Coronary artery (tissue), 2 donors: ENCODE measurements around the gene MAST4.
A peak's percentile ranks its signal among the peaks of the same experiment; 100 is the strongest.

Source experiments
- DNase-seq: peaks from one replicate; pipeline ENCODE4 v3.0.0-alpha.2; 2017; ENCODE audit warnings: low spot score
- H3K27ac ChIP-seq, 2 donors: fragments of 200-600 bp; sonication (generic); one replicate each; pipeline ENCODE4 v1.5.1; 2016 to 2019
- H3K4me3 ChIP-seq: fragments of 200-600 bp; sonication (generic); 2 replicates; pipeline ENCODE4 v1.5.1; 2016; ENCODE audit warnings: mild to moderate bottlenecking, moderate library complexity
- TF ChIP-seq, protein P1 (sequence below): fragments of 200-600 bp; sonication (generic); IDR thresholded peaks from one replicate; pipeline ENCODE4 v1.5.1; 2019; ENCODE audit warnings: antibody characterized with exemption

Gene MAST4

DNA sequence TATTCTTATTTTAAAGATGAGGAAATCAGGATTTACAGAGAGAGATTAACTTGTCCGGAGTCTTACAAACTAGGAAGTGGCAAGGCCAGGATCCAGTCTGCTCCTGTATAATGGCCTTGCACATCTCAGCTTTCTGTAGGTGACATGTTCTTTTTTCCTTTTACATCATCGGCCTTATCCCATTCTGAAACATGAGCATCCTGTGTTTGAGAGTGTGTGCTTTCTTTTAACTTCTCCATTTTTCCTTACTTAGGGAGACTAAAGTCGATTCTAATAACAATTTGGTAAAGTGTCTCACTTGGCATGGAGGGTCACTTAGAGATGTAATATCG lies 385.8 kb downstream of the MAST4 start:
- Histone ChIP-seq H3K4me3 (no peak overlapping the region), H3K27ac (peak overlapping the region; percentile 53 to 73)
- TF ChIP-seq, protein P1, sequence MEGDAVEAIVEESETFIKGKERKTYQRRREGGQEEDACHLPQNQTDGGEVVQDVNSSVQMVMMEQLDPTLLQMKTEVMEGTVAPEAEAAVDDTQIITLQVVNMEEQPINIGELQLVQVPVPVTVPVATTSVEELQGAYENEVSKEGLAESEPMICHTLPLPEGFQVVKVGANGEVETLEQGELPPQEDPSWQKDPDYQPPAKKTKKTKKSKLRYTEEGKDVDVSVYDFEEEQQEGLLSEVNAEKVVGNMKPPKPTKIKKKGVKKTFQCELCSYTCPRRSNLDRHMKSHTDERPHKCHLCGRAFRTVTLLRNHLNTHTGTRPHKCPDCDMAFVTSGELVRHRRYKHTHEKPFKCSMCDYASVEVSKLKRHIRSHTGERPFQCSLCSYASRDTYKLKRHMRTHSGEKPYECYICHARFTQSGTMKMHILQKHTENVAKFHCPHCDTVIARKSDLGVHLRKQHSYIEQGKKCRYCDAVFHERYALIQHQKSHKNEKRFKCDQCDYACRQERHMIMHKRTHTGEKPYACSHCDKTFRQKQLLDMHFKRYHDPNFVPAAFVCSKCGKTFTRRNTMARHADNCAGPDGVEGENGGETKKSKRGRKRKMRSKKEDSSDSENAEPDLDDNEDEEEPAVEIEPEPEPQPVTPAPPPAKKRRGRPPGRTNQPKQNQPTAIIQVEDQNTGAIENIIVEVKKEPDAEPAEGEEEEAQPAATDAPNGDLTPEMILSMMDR = no peak
- DNase-seq = no peak

DNA sequence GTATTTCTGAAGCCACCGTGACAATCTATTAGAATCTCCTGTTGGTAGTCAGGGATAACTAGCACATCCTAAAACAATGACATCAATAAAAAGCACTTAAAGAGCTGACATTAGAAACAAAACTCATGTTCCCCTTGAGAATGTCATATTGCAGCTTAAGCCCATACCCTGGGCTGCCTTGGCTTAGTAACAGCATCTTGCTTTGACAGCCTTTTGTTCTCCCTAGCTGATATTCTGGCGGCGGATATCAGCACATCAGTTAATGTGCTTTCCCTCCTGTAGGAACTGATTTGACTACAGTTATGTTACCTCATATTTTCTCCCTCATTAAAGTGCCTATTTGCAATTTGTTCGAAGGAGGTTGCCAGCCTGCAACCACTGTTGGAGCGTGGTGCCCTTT lies 386.3 kb downstream of the MAST4 start:
- peak overlapping the region; percentile 53 to 73 for H3K27ac ChIP-seq
- TF ChIP-seq, protein P1 = no peak
- H3K4me3 ChIP-seq = no peak overlapping the region
- no peak for DNase-seq

DNA sequence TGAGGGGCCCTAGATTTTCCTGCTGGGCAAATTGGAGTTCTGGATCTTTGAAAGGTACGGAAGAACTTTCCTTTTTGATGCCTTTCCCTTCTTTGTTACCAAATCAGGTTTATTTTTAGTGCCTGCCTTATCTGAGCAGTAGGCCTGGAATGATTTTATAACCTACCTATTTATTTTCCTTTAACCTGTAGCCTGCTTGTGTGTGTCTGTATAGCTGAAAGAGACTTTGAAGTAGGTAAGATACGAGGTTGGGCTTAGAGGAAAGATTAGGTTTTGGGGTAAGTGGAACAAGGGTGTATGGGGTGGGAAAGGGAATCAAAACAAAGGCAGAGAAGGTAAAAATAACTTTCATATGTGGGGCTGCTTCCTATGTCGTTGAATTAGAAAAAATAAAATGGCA lies 389.2 kb downstream of the MAST4 start:
- TF ChIP-seq, protein P1 = no peak
- DNase-seq = no peak
- Histone ChIP-seq H3K4me3 (no peak overlapping the region), H3K27ac (peak overlapping the region in 1 of 2 donors; percentile 4)

DNA sequence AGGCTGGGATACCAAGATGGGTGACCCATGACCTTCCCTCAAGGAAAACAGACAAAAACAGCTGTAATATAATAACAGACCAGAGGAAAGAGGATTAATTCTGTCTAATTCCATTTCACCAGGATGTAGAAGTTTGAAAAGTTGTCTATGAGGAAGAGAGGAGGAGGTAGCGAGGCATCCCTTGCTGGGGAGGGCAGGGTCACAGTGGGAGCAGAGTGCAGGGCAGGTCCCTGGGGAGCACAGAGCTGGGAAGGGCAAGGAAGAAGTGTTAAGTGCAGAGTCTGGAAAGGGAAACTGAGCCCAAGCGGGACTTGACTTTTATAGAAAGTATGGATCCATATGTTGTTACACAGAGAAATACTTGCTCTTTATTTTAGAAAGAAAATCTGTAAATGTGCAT lies 389.8 kb downstream of the MAST4 start:
- H3K27ac ChIP-seq = peak overlapping the region in 1 of 2 donors; percentile 4
- no peak for DNase-seq
- TF ChIP-seq, protein P1 = no peak
- no peak overlapping the region for H3K4me3 ChIP-seq

DNA sequence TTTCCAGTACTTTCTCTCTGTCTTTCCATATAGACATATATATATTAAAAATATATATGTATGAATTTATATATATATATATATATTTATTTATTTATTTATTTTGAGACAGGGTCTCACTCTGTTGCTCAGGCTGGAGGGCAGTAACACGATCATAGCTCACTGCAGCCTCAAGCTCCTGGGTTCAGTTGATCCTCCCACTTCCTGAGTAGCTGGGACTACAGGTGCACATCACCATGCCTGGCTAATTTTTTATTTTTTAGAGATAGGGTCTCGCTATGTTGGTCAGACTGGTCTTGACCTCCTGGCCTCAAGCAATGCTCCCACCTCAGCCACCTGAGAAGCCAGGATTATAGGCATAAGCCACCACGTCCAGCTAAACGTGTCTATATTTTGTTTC lies 390.3 kb downstream of the MAST4 start:
- no peak for DNase-seq
- Histone ChIP-seq H3K4me3 (no peak overlapping the region), H3K27ac (no peak overlapping the region)
- TF ChIP-seq, protein P1 = no peak

DNA sequence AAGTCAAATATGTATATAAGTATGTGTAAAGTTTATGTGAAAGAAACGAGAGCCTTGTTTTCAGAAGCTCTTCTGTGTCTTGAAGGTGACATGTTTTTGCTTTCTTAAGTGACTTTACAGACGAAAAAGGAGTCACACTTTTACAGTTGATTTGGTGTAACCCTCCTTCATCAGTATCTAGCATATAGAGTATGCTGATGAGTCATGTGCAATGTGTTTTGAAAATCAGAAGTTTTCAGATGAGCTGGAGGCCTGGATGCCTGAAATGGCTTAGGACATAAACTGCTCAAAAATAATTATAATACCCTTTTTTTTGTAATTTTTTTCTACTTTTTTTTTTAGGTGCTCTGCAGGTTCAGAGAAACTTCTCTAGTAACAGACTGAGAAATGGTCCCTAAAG lies 390.9 kb downstream of the MAST4 start:
- Histone ChIP-seq H3K4me3 (no peak overlapping the region), H3K27ac (no peak overlapping the region)
- no peak for DNase-seq
- TF ChIP-seq, protein P1 = no peak

DNA sequence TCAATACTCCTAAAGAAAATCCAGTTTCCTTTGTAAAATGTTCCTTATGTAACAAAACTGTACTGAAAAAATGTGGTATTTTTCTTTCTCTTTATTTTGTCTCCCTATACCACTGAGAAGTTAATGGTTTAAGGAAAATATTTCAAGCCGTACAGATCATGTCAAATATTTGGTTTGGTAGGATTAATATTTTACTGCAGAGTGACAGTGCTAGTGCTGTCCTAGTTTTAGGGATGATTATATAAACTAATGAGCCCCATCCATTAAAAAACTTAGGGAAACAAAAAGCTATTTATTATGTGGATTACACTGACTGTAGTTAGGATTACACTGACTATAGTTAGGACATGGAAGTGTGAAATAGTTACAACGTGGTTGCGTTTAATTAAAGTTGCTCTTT lies 391.3 kb downstream of the MAST4 start:
- no peak for DNase-seq
- Histone ChIP-seq H3K4me3 (no peak overlapping the region), H3K27ac (no peak overlapping the region)
- TF ChIP-seq, protein P1 = no peak
